NCI-H524 (cell line): ENCODE measurements around the gene ATP2C2.
"Not testable (repeated sequence)": the region's sequence is repeated elsewhere in the genome, so short reads cannot be mapped to it uniquely, and the experiment has no call there.

Experiments used
- DNase-seq, 2 experiments: peaks; one replicate each; lab custom pipeline; 2025; lab: John Stamatoyannopoulos, UW

The ATP2C2 gene

GRCh38 chr16:84419730-84420129 lies 51.4 kb downstream of the ATP2C2 start:
- no peak for DNase-seq

GRCh38 chr16:84420556-84420955 lies 52.2 kb downstream of the ATP2C2 start:
- DNase-seq: not testable (repeated sequence)

GRCh38 chr16:84421081-84421937 lies 53.0 kb downstream of the ATP2C2 start:
- DNase-seq: no peak

GRCh38 chr16:84421938-84422220 lies 53.5 kb downstream of the ATP2C2 start:
- DNase-seq: no peak

DNA sequence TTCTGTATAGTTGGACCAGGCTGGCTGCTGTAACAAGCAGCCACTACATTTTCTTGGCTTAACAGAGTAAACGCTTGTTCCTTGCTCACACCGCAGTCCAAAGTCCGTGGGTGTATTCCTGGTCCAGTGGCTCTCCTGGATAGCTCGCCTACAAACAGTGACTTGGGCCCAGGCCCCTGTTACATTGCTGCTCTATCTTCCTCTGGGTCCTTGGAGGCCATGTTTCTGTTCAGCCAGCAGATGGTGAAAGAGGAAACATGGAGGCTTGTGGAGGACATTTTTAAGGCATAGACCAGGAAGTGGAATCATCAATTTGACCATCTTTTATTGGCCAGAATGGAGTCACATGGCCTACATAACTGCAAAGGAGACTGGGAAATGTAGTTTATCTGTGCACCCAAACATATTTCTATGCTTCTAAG lies 55.1 kb downstream of the ATP2C2 start:
- DNase-seq: peak in 1 of 2 experiments; percentile 76

DNA sequence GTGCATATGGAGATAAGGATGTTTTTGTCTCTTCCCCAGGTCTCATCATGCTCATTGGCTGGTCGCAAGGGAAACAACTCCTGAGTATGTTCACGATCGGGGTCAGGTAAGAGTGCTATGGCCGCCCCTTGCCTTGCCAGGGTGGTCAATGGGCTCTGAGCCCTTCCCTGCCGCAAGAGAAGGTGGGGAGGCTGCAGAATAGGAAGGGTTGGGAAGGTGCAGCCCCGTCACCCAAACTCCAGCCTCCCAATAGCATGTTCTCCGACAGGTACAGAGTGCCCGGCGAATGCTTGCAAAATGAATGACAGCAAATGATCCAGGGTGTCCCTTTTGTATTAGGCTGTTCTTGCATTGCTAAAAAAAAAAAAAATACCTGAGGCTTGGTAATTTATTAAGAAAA lies 57.4 kb downstream of the ATP2C2 start:
- DNase-seq: no peak

DNA sequence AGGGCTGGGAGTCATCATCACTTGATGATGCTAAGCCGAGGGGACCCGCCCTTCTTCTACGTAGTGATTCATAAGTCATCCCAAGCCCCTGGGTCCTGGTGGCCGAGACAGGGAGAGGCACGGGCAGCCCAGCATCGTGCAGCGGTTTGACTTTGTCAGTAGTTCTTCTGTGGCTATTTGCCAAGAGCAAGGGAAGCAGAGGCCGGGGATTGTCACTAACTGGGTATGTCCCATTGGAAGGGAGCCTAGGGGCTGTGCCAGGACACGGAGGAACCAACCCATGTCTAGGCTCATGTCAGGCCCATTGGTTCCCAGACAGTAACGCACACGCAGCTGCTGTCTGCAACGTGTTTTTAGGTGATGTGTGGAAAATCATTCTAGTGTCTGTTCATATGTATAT lies 58.5 kb downstream of the ATP2C2 start:
- DNase-seq: no peak

- DNase-seq: no peak
Observed at GRCh38 chr16:84427553-84427952, 59.2 kb downstream of the ATP2C2 start.

- DNase-seq: no peak
Observed at GRCh38 chr16:84430860-84431259, 62.5 kb downstream of the ATP2C2 start.

GRCh38 chr16:84434800-84435199 lies 66.5 kb downstream of the ATP2C2 start:
- peak in 1 of 2 experiments; percentile 68 for DNase-seq

GRCh38 chr16:84436196-84436595 lies 67.9 kb downstream of the ATP2C2 start:
- DNase-seq: no peak

- DNase-seq: peak; percentile 10 to 49
Observed at GRCh38 chr16:84438971-84439696, 70.8 kb downstream of the ATP2C2 start.

DNA sequence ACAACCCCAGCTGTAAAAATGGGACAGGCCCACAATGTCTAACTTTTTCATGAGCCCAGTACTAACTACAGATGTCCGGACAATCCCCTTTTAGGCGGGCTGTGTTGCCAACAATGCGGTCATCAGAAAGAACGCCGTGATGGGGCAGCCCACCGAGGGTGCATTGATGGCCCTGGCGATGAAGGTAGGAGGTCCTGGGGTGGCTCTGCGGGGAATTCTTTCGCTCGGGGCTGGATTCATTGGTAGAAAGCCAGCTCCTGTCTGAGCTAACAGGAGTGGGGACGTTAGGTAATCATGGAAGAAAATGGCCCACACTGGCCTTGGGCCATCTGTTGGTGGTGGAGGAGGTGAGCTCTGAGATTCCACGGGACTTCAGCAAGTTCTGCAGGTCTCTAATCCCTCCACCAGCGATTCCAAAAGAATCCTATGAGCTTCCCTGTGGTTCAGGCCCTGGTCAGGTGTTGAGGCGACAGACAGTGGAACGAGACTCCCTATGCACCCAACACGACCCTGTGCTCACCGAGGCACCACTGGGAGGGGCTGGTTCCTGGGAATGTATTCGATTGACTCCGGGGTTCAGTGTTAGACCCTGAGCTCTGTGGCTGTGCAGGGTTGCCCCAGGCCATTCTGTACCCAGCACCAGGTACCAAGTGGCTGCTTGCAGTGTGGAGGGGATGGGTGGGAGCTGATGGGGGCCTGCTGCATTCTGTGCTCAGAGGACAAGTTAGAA lies 74.2 kb downstream of the ATP2C2 start:
- DNase-seq: no peak

GRCh38 chr16:84443166-84443802 lies 74.9 kb downstream of the ATP2C2 start:
- DNase-seq: no peak

DNA sequence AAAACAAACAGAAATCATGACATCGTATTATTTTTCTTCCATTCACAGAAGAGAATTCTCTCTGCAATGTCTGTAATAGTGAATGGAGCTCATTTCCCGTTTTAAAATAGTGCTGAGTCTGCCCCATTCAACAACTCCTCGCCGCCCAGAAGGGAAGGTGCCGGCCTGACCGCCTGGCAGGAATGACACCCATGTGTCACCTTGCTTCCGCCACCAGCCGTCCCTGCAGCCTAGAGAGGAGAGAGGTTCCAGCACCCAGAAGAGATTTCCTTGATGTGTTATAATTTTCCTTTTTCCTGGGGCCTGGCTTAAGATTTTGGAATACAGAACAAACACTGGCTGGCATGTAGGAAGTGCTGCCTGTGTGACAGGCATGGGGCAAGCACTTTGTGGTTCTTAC lies 76.1 kb downstream of the ATP2C2 start:
- DNase-seq: no peak

- DNase-seq: no peak
Observed at GRCh38 chr16:84446084-84446483, 77.7 kb downstream of the ATP2C2 start.

DNA sequence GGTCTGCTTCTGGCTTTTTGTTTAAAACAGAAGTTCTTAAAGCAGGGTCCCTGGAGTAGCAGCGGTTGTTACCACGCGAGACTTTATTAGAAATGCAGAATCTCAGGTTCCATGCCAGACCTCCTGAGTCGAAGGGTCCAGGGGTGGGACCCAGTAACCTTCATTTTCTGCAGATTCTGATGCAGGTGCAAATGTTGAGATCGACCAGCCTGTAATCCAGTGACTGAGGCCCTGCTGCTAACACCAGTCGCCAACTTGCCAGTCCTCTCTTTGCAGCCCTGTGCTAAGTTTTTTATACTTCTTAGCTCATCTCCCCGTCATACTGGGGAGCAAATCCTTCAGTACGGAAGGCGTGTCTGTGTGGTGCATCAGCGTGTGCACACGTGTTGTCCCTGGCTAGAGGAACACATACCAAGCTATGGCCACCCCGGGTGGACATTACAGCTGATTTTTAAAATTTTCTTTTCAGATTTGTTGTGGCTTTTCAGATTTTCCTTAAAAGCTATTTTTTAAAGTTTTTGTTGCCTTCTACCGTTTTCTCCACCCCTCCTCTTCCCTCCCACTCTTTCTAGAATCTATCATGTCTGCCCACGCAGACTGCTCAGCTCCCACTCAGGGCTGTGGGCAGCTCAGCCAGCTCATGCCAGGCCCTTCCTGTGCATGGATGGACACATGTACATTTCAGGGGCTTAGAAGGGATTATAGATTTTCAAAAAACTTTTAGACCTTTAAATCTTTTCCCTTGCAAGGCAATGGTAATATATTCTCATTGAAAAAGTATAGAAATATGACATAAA lies 78.5 kb downstream of the ATP2C2 start:
- DNase-seq: no peak

DNA sequence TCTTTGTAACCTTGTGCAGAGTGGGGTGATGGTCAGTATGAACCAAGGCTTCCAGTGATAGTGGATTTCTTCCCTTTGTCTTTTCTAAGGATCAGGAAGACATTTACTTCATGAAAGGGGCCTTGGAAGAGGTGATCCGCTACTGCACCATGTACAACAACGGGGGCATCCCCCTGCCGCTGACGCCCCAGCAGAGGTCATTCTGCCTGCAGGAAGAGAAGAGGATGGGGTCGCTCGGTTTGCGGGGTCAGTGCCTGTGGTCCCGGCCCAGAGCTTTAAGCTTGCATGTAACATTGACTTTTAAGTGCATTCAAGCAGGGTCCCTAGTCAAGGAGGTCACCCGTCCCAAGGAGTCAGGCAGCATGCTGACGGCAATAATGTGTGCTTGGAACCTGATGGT lies 80.1 kb downstream of the ATP2C2 start:
- no peak for DNase-seq

GRCh38 chr16:84449156-84450140 lies 81.1 kb downstream of the ATP2C2 start:
- DNase-seq: no peak

GRCh38 chr16:84450176-84450865 lies 82.0 kb downstream of the ATP2C2 start:
- DNase-seq: no peak
